ENCODE measurements around the gene APRT.

APRT gene

GRCh38 chr16:88762258-88762870 lies 49.4 kb downstream of the APRT start:
- Histone ChIP-seq H3K4me1 (ENCODE audit: control insufficient read depth, low read length) (peaks cover 2% of the 10 kb centered on the region), H3K36me3 (ENCODE audit: control insufficient read depth, low read length) (peaks cover 30% of the 10 kb centered on the region), H3K4me3 (ENCODE audit: low read length) (no peak overlapping the region), H3K79me2 (ENCODE audit: control insufficient read depth, low read length) (peaks cover 100% of the 10 kb centered on the region), H3K9me3 (ENCODE audit: control insufficient read depth, insufficient read depth, low read length) (no peaks in the 10 kb centered on the region), H3K27ac (ENCODE audit: low read depth, low read length) (no peak overlapping the region), H3K27me3 (ENCODE audit: control insufficient read depth, low read length) (no peaks in the 10 kb centered on the region), H4K20me1 (ENCODE audit: control insufficient read depth, insufficient read depth, low read depth, low read length) (peaks cover 25% of the 10 kb centered on the region; the same call in 1 of the 2 replicates), H3K4me2 (ENCODE audit: low read length) (no peak overlapping the region), H3F3A (ENCODE audit: control insufficient read depth, insufficient read depth) (no peaks in the 10 kb centered on the region), H3K9me2 (replicated peaks; ENCODE audit: control insufficient read depth, low read length) (no peaks in the 10 kb centered on the region)
- TF ChIP-seq CTCF (IDR thresholded peaks at IDR 0.05; ENCODE audit: low read depth, low read length, poor library complexity, severe bottlenecking), result no peak
- TF ChIP-seq EZH2phosphoT487 (IDR thresholded peaks at IDR 0.05; ENCODE audit: borderline replicate concordance, low read length), result no peak

GRCh38 chr16:88761830-88762229 lies 49.9 kb downstream of the APRT start:
- no peak overlapping the region for H3K4me2 ChIP-seq (ENCODE audit: low read length)
- no peaks in the 10 kb centered on the region for H3K9me3 ChIP-seq (ENCODE audit: control insufficient read depth, insufficient read depth, low read length)
- H3K27ac ChIP-seq (ENCODE audit: low read depth, low read length), result no peak overlapping the region
- H3K4me1 ChIP-seq (ENCODE audit: control insufficient read depth, low read length), result no peaks in the 10 kb centered on the region
- H3K9me2 ChIP-seq (replicated peaks; ENCODE audit: control insufficient read depth, low read length), result no peaks in the 10 kb centered on the region
- TF ChIP-seq EZH2phosphoT487 (IDR thresholded peaks at IDR 0.05; ENCODE audit: borderline replicate concordance, low read length), result no peak
- TF ChIP-seq CTCF (IDR thresholded peaks at IDR 0.05; ENCODE audit: low read depth, low read length, poor library complexity, severe bottlenecking), result no peak
- no peak overlapping the region for H3K4me3 ChIP-seq (ENCODE audit: low read length)
- peaks cover 25% of the 10 kb centered on the region for H3K36me3 ChIP-seq (ENCODE audit: control insufficient read depth, low read length)
- no peaks in the 10 kb centered on the region for H3K27me3 ChIP-seq (ENCODE audit: control insufficient read depth, low read length)
- peaks cover 23% of the 10 kb centered on the region; the same call in 1 of the 2 replicates for H4K20me1 ChIP-seq (ENCODE audit: control insufficient read depth, insufficient read depth, low read depth, low read length)
- H3F3A ChIP-seq (ENCODE audit: control insufficient read depth, insufficient read depth), result no peaks in the 10 kb centered on the region
- peaks cover 100% of the 10 kb centered on the region for H3K79me2 ChIP-seq (ENCODE audit: control insufficient read depth, low read length)

GRCh38 chr16:88761143-88761534 lies 50.6 kb downstream of the APRT start:
- H3K9me3 ChIP-seq (ENCODE audit: control insufficient read depth, insufficient read depth, low read length), result no peaks in the 10 kb centered on the region
- TF ChIP-seq EZH2phosphoT487 (IDR thresholded peaks at IDR 0.05; ENCODE audit: borderline replicate concordance, low read length), result no peak
- no peak for TF ChIP-seq CTCF (IDR thresholded peaks at IDR 0.05; ENCODE audit: low read depth, low read length, poor library complexity, severe bottlenecking)
- no peak overlapping the region for H3K4me2 ChIP-seq (ENCODE audit: low read length)
- H3K4me1 ChIP-seq (ENCODE audit: control insufficient read depth, low read length), result no peaks in the 10 kb centered on the region
- H3K36me3 ChIP-seq (ENCODE audit: control insufficient read depth, low read length), result peaks cover 19% of the 10 kb centered on the region
- H3K27ac ChIP-seq (ENCODE audit: low read depth, low read length), result no peak overlapping the region
- no peaks in the 10 kb centered on the region for H3F3A ChIP-seq (ENCODE audit: control insufficient read depth, insufficient read depth)
- no peak overlapping the region for H3K4me3 ChIP-seq (ENCODE audit: low read length)
- H3K79me2 ChIP-seq (ENCODE audit: control insufficient read depth, low read length), result peaks cover 99% of the 10 kb centered on the region
- no peaks in the 10 kb centered on the region for H3K9me2 ChIP-seq (replicated peaks; ENCODE audit: control insufficient read depth, low read length)
- H4K20me1 ChIP-seq (ENCODE audit: control insufficient read depth, insufficient read depth, low read depth, low read length), result peaks cover 23% of the 10 kb centered on the region; the same call in 1 of the 2 replicates
- no peaks in the 10 kb centered on the region for H3K27me3 ChIP-seq (ENCODE audit: control insufficient read depth, low read length)

Measured in DOHH2 (cell line).